HG03064 (cell line): ENCODE data around the gene UGDH.
"Not testable (repeated sequence)": the region's sequence is repeated elsewhere in the genome, so short reads cannot be mapped to it uniquely, and the experiment has no call there.

Experiments
- ATAC-seq: cut with Tn5 transposase; IDR thresholded peaks from one replicate; pipeline ENCODE4 v1.9.1; 2021; ENCODE audit warnings: low read depth; ENCODE audit not compliant: unreplicated experiment

Gene UGDH

GRCh38 chr4:39497909-39498726, 29.1 kb downstream of the UGDH start:
- ATAC-seq = no peak

GRCh38 chr4:39495446-39496213, 31.6 kb downstream of the UGDH start:
- ATAC-seq = no peak

GRCh38 chr4:39494354-39494753, 32.9 kb downstream of the UGDH start:
- no peak for ATAC-seq

DNA sequence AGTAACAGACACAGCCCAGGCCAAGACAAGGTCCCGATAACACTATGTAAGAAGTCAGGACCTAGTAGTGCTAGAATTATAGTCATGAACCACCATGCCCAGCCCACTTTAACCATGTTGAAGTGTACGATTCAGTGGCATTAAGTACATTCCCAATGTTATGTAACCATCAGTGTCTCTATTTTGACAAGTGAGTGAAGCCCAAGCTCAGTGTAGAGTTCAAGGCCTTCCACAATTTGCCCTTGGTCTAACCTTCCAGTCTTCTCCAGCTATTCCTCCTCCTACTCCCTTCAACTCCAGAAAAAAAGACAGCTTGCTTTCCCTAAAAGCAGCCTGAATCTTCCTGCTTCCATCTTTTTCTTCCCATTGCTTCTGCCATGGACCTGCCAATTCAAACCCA, 36.9 kb downstream of the UGDH start:
- no peak for ATAC-seq

DNA sequence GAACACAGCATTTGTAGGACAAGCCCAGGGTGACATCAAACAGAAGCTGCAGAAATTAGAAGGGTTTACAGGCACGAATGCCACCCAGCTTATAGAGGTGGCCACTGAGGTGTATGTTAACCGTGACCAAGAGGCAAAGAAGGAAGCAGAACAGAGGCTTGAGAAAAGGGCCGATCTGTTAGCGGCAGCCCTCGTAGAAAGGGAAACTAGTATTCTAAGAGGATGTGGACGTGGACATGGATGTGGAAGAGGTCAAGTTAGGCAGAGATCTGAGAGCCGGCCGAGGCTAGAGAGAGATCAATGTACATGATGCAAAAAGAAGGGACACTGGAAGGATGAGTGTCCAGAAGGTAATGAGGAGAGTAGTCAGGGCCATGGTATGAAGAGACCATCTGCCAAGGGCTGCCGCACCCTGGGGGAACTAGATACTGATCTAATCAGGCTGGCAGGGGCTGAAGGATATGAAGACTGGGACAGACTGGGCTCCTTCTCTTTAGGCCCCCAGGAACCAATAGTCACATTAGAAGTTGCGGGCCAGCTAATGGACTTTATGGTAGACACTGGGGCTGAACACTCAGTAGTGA, 40.9 kb downstream of the UGDH start:
- no peak for ATAC-seq

DNA sequence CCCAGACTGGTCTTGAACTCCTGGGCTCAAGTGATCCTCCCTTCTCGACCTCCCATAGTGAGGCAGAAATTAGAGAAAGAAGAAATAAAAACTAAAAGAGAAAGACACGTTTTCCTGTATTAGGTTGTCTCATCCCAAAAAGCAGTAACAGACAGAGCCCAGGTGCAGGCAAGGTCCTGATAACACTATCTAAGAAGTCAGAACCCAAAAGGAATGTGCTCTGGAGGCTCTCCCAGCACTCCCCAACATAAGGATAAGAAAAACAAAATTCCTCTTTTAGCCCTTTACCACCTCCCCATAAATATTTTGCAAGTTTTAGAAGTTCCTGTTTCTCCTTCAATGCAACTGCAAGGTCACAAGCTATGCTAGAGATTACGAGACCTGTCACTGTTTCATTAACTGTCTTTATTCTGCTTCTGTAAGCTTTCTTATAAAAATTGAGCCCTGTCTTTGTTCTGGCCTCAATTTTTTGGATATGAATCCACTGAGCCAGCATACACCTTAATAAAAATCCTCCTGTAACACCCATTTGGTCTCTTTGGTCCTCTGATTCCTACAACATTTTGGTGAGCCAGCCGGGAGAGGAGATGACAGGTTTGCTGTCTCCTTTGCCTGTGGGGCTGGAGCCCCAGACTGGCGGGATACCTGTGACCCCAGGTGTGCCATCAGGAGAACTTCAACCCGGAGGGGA, 42.5 kb downstream of the UGDH start:
- ATAC-seq = no peak

DNA sequence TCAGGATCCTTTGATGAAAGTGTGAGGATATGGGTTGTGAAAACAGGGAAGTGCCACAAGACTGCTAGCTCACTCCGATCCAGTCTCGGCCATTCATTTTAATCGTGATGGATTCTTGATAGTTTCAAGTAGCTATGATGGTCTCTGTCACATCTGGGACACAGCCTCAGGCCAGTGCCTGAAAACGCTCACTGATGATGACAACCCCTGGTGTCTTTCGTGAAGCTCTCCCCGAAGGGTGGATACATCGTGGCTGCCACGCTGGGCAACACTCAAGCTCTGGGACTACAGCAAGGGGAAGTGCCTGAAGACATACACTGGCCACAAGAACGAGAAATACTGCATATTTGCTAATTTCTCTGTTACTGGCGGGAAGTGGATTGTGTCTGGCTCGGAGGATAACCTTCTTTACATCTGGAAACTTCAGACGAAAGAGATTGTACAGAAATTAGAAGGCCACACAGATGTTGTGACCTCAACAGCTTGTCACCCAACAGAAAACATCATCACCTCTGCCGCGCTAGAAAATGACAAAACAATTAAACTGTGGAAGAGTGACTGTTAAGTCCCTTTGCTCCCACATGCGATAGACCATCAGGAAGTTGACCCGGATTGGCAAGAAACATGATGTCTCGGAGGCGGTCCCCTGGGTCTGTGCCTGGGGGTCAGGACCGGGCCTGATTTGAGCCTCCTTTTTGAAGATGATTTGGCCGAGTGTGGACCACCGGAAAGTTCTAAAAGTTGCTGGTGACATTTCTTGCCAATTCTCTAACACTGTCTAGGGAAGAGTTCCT, 46.1 kb downstream of the UGDH start:
- no peak for ATAC-seq

GRCh38 chr4:39480251-39480650, 47.0 kb downstream of the UGDH start:
- no peak for ATAC-seq

- no peak for ATAC-seq
Observed at GRCh38 chr4:39476187-39476895, 50.9 kb downstream of the UGDH start.

- no peak for ATAC-seq
Observed at GRCh38 chr4:39472396-39472795, 54.8 kb downstream of the UGDH start.

- ATAC-seq = no peak
Observed at GRCh38 chr4:39470402-39470801, 56.8 kb downstream of the UGDH start.

DNA sequence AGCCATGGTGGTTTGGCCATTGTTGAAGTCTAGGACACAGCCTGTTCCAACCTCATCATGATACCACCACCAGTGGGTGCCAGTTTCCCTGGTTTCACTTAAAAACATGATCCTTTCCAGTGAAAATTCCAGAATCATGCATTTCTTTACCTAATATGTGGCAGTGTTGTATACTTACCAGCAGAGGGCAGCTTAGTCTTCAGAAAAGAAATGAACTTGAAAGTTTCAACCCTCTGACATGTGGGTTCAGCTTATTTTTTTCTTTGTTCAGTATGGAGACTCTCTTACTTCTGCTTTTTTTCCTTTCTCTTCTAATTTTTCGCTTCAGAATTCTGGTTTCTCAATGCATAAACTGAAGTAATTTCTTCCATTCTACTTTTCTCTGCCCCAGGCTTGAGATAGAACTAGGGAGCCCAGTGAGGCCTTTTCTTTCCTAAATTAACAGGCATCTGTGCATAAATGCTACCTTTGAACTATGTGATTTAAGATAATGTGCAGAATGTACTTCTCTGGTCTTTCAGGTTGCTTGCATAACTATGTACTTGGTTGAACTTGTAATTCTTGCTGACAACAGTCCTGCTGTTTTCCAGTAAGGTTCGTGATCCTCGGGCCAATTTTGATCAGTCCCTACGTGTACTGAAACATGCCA, 57.7 kb downstream of the UGDH start:
- ATAC-seq = peak; percentile 65

GRCh38 chr4:39467464-39467863, 59.8 kb downstream of the UGDH start:
- ATAC-seq = no peak

DNA sequence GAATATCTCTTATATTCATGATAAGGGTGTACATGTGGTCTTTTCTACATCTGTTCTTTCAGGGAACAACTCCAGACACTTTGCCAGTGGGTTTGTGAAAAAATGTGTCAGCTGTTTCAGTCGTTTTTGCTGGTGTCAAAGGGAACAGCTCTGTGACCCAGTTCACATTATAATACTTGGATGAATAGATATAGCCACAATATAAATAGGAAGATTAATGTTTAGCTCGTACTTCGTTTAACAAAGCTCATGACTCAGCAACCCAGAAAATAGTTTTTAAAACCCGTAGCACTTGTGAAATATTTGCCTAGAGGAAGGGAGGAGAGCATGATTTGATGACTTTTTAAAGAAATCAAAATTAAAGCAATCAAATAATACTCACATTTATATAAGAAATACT, 60.5 kb downstream of the UGDH start:
- ATAC-seq = no peak

GRCh38 chr4:39464886-39465501, 62.2 kb downstream of the UGDH start:
- ATAC-seq = no peak

DNA sequence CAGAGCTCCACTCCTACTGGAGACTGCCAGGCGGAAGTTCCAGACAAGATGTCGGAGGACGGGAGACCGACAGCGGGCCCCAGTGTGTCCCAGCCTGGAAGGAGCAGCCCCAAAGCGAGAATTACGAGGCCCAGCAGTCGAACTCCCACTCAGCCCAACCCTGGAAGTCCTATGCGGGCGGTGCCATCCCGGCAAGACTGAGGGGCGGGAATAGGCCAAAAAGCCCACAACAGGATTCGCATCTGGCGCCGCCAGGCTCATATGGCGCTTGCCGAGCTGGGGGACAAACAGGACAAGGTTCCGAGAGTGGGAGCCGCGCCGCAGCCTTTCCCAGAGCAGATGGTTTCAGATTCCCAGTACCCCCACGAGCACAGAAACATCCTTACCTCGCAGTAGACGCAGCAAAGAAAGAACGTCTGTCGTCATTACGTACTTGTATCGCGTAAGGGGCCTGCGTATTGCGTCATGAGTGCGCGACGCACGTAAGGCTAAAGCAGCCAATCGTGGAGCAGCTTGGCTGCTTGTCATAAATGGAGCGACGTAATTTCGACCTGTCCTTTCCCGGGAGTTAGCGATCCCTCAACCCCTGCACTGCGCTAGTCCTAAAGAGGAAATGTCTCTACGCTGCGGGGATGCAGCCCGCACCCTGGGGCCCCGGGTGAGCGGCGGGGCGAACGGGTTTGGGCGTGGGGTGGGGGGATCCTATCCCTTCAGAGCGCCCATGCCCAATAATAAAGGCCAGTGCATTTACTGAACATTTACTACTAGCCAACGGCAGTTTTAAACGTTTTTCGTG, 68.5 kb downstream of the UGDH start, which contains the start of the genes LIAS and RPL9:
Gene LIAS (plus strand): TSS at position 552 of the 796 bp plus-strand sequence. CDS start 62 bp downstream, at position 614.
Gene RPL9 (minus strand): TSS at position 418 of the 796 bp plus-strand sequence. CDS start 483 bp downstream, outside the sequence.
- peak; percentile 81 for ATAC-seq

- ATAC-seq = not testable (repeated sequence)
Observed at GRCh38 chr4:39458161-39458504, 69.1 kb downstream of the UGDH start.
